ENCODE measurements around the gene DIPK1B. TPM values are rescaled to one million over a fixed set of nuclear protein-coding genes. Genes with fewer than 3 reads are reported as not detected.

The DIPK1B gene
- polyA plus RNA-seq, 1 of the 3 experiments (the other 2 are of a cell fraction): 24.5 TPM

- H3K9ac ChIP-seq: no peak overlapping the region
- H3K36me3 ChIP-seq (replicated peaks in 1 of 2; ENCODE audit: control insufficient read depth in 1 of 2, insufficient read depth in 2 of 2, low read length in 1 of 2): no peaks in the 10 kb centered on the region
- POLR2A ChIA-PET: no interaction called here
- no peak overlapping the region for H3K4me3 ChIP-seq (ENCODE audit: low read depth in 2 of 2, low read length in 1 of 2)
- H3K27ac ChIP-seq (ENCODE audit: low read depth in 2 of 2, low read length in 1 of 2): no peak overlapping the region
- H3K79me2 ChIP-seq (ENCODE audit: insufficient read depth): no peaks in the 10 kb centered on the region
- TF ChIP-seq SIN3A (IDR thresholded peaks at IDR 0.05; ENCODE audit: borderline replicate concordance, low read depth, low read length) (no peak), RFX5 (IDR thresholded peaks at IDR 0.05; ENCODE audit: low read length) (no peak), MAX (IDR thresholded peaks at IDR 0.05; ENCODE audit: low read depth) (no peak), POLR2AphosphoS5 (IDR thresholded peaks at IDR 0.05; ENCODE audit: low read depth, low read length) (no peak), FOXJ3 (CRISPR knock-in tag; IDR thresholded peaks at IDR 0.05) (no peak), RXRA (IDR thresholded peaks at IDR 0.05; ENCODE audit: borderline replicate concordance, low read depth) (no peak)
- peaks cover 0 to 27% of the 10 kb centered on the region in 2 experiments; a peak in 1 of 4 replicates for H3K4me1 ChIP-seq (ENCODE audit: control insufficient read depth in 1 of 2, insufficient read depth in 2 of 2, low read depth in 1 of 2, low read length in 1 of 2)
- DNase-seq: no peak
- H3F3A ChIP-seq (replicated peaks; ENCODE audit: insufficient read depth): no peaks in the 10 kb centered on the region
- H2AFZ ChIP-seq (ENCODE audit: low read depth): no peak overlapping the region
- no peaks in the 10 kb centered on the region for H3K9me3 ChIP-seq
- CTCF ChIA-PET: interaction anchor here (0.7 to 4.2 kb wide), 5 partner anchors 10 to 211 kb away, joined by 3 to 18 read pairs (median 3); partner anchors contain the start of gene LCN8
- WGBS (ENCODE audit: low lambda C conversion rate): 84% methylated on average over 11 of the region's 11 CpGs
- no peaks in the 10 kb centered on the region for H4K20me1 ChIP-seq (ENCODE audit: insufficient read depth)
- H3K27me3 ChIP-seq (ENCODE audit: insufficient read depth): no peaks in the 10 kb centered on the region; the same call in 1 of the 2 replicates
- H3K4me2 ChIP-seq: no peak overlapping the region
- no peaks in the 10 kb centered on the region for H3K9me2 ChIP-seq
These were observed 13.6 kb upstream of the DIPK1B start for GRCh38 chr9:136698635-136699246.

GRCh38 chr9:136700304-136700703 is 12.1 kb upstream of the DIPK1B start:
- Histone ChIP-seq H3K79me2 (ENCODE audit: insufficient read depth) (no peaks in the 10 kb centered on the region), H3K9me3 (no peaks in the 10 kb centered on the region), H3K9me2 (no peaks in the 10 kb centered on the region), H3F3A (replicated peaks; ENCODE audit: insufficient read depth) (no peaks in the 10 kb centered on the region), H4K20me1 (ENCODE audit: insufficient read depth) (no peaks in the 10 kb centered on the region), H2AFZ (ENCODE audit: low read depth) (no peak overlapping the region), H3K4me1 (ENCODE audit: control insufficient read depth in 1 of 2, insufficient read depth in 2 of 2, low read depth in 1 of 2, low read length in 1 of 2) (peaks cover 0 to 15% of the 10 kb centered on the region in 2 experiments; a peak in 1 of 4 replicates), H3K4me2 (no peak overlapping the region), H3K4me3 (ENCODE audit: low read depth in 2 of 2, low read length in 1 of 2) (no peak overlapping the region), H3K27ac (ENCODE audit: low read depth in 2 of 2, low read length in 1 of 2) (no peak overlapping the region), H3K27me3 (ENCODE audit: insufficient read depth) (no peaks in the 10 kb centered on the region; the same call in 1 of the 2 replicates), H3K9ac (no peak overlapping the region), H3K36me3 (replicated peaks in 1 of 2; ENCODE audit: control insufficient read depth in 1 of 2, insufficient read depth in 2 of 2, low read length in 1 of 2) (no peaks in the 10 kb centered on the region)
- no peak for DNase-seq
- ChIA-PET POLR2A (interaction anchor here (1.0 kb wide), 1 partner anchor 28 kb away, joined by 3 read pairs; no protein-coding TSS in a partner anchor), CTCF (interaction anchor here (0.8 to 1.3 kb wide), 3 partner anchors 13 to 115 kb away, joined by 3 to 4 read pairs (median 3); partner anchors contain the start of gene AGPAT2)
- WGBS (ENCODE audit: low lambda C conversion rate): 72% methylated on average over 13 of the region's 13 CpGs
- no peak for TF ChIP-seq SMC3 (IDR thresholded peaks at IDR 0.05; ENCODE audit: low read depth, low read length)
- no peak for TF ChIP-seq RFX5 (IDR thresholded peaks at IDR 0.05; ENCODE audit: low read length)
- TF ChIP-seq TCF12 (IDR thresholded peaks at IDR 0.05): peak; percentile 56
- TF ChIP-seq ZBTB33 (IDR thresholded peaks at IDR 0.05; ENCODE audit: borderline replicate concordance, low read depth): no peak
- no peak for TF ChIP-seq POLR2AphosphoS5 (IDR thresholded peaks at IDR 0.05; ENCODE audit: low read depth, low read length)

Measured in SK-N-SH (cell line).